ENCODE data around the gene LLGL1.

LLGL1 gene

DNA sequence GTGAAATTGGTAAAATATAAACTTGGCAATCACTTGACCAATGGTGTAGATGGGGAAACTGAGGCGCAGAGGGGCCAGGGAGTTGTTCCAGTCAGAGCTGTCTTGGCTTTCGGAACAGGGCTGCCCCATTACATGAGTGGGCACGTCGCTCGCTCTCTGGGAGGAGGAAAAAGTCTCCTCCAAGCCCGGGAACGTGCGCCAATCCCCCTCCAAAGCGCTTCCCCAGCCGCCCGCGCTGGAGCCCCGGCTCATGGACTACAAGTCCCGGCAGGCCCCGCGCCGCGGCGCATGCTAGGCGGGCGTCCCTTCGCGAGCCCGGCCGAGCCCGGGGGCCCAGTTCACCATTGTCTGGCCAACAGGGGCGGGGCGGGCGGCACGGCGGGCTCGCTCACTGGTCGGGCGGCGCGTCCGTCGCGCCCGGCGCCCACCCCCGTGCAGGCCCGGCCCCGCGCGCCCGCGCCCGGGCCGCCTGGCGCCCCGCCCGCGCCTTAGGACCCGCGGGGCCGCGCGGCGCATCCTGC is at the start of gene LLGL1:
Gene LLGL1 (plus strand): TSS at position 515 of the 521 bp plus-strand sequence. CDS start 48 bp downstream, outside the sequence.
- peak; percentile 97 for DNase-seq (ENCODE audit: low spot score)

DNA sequence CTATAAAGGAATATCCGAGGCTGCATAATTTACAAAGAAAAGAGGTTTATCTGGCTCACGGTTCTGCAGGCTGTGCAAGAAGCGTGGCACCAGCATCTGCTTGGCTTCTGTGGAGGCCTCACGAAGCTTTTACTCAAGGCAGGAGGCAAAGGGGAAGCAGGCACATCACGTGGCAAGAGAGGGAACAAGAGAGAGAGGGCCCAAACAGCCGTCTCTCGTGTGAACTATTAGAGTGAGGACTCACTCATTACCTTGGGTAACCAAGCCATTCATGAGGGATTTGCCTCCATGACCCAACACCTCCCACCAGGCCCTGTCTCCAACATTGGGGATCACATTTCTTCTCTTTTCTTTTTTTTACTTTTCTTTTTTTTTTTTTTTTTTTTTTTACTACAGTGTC is 49.3 kb upstream of the LLGL1 start:
- no peak for DNase-seq (ENCODE audit: low spot score)

DNA sequence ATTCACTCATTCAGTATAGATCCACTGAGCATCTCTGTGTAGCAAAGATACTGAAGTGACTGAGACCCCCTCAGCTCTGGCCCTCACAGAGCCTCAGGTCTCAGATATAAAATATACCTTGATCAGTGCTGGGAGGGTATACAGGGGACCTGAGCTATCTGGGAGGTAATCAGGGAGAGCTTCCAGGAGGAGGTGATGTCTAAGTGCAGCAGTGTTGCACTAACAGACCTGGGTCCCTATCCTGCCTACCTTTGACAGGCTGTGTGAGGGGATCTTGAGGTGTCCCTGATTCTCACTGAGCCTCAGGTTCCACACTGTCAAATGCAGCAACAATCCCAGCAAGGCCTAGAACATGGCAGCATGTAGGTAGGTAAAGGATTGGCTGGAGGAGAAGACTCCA is 48.3 kb upstream of the LLGL1 start:
- DNase-seq (ENCODE audit: low spot score), result no peak

DNA sequence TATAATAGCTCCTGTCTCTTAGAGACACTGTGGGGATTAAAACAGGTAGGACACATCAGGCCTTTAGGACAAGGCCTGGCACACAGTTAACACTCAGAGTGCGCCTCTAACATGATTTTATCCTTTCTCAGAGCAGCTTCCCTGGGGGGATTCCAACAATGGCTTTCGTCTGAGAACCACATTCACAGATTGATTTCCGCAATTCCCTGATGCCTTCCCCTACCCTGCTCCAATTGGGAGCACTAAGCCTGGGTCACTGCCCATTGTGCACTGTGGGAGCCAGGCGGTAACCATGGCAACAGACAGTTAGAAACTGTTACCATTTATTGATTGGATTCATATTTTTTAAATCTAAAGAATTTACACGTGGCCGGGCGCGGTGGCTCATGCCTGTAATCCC is 47.7 kb upstream of the LLGL1 start:
- no peak for DNase-seq (ENCODE audit: low spot score)

DNA sequence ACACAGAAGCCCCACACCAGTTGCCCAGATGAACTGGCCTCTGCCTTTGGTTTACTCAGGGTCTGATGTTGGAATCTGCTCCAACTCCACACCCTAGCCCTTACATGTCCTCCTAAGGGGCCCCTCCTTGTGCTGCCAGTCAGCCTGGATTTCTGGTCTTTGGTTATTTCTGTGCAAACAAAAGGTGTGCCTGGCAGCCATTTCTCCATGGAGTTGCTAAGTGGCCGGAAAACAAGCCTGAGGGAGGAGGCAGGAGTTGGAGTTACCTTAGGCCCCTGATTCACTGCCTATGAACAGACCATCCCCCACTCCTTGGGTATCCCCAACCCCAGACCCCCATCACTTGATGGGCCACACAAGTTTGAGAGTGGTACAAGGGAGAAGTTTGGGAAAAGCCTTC is 46.2 kb upstream of the LLGL1 start:
- DNase-seq (ENCODE audit: low spot score), result no peak

DNA sequence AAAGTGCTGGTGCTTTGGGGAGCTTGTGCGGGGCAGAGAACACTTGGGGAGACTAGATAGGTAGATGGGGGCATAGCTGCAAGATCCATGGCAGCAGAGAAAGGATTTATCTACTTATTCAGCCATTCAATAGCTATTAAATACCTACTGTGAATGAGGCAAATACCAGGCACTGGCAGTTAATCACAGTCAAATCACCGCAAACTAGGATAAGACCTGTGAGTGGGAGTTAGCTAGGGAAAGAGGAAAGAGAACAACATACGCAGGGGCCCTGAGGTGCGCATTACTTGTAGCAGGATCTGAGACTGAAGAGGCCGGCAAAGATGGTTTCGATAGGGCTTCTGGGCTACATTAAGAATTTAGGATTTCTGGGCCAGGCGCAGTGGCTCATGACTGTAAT is 45.6 kb upstream of the LLGL1 start:
- DNase-seq (ENCODE audit: low spot score), result no peak

DNA sequence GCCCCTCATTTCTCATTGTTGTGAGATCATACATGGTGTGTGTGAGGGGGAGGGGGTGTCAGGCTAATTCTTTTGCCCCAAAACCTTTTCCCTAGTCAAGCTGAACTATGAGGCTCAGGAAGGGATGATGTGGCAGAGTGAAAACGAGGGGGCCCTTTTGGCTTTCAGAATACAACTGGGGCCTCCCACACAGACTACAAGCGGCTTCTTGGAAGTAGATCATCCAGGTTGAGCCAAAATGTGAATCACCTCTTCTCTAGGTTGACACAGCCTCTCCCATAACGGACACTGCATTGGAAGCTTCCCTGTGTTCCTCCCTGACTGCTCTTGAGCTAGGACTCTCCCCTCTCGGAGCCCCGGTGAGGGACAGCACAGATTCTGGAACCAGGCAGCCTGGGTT is 44.1 kb upstream of the LLGL1 start:
- DNase-seq (ENCODE audit: low spot score), result no peak

DNA sequence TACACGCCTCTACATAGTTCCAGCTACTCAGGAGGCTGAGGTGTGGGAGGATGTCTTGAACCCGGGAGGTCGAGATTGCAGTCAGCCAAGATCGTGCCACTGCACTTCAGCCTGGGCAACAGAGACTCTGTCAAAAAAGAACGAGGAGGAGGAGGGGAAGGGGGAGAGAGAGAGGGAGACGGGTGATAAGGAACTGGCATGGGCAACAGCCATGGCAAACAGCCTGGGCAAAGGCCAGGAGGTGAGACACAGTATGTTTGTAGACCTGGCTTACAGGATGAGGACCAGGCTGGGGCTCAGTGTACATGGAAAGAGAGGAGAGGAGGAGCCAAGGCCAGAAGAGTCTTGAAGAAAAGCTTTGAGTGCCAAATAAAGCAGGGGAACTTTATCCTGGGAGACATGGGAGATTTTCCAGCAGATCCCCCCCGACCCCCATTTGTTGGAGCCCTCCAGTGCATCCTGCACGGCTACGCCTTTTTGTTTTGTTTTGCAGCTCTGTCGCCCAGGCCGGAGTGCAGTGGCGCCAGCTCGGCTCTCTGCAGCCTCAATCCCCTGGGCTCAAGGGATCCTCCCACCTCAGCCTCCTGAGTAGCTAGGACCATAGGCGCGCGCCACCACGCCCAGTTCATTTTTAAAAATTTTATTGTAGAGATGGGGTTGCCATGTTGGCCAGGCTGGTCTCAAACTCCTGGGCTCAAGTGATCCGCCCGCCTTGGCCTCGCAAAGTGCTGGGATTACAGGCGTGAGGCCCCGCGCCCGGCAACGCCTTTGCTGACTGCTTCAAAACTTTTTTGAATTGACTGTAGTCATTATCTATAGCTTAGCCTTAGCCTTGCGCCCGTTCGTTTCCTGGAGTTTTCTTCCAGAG is 43.1 kb upstream of the LLGL1 start:
- DNase-seq (ENCODE audit: low spot score), result no peak

DNA sequence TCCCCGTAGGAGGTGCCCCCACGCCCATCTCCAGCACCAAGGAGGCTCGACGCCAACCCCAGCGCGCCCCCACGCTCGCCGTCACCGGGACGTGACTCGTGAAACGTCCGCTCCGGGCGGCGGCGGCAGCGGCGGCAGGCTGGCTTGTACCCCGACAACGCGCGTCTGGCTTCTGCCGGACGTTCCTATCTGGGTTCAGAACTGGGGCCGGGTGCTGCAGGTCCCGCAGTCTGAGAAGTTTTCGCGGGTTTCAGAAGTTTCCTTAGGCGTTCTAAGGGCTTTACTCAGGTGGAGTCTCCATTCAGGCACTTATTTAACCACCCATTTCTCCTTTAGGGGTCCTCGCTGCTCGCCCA is 42.5 kb upstream of the LLGL1 start:
- DNase-seq (ENCODE audit: low spot score), result peak; percentile 68

DNA sequence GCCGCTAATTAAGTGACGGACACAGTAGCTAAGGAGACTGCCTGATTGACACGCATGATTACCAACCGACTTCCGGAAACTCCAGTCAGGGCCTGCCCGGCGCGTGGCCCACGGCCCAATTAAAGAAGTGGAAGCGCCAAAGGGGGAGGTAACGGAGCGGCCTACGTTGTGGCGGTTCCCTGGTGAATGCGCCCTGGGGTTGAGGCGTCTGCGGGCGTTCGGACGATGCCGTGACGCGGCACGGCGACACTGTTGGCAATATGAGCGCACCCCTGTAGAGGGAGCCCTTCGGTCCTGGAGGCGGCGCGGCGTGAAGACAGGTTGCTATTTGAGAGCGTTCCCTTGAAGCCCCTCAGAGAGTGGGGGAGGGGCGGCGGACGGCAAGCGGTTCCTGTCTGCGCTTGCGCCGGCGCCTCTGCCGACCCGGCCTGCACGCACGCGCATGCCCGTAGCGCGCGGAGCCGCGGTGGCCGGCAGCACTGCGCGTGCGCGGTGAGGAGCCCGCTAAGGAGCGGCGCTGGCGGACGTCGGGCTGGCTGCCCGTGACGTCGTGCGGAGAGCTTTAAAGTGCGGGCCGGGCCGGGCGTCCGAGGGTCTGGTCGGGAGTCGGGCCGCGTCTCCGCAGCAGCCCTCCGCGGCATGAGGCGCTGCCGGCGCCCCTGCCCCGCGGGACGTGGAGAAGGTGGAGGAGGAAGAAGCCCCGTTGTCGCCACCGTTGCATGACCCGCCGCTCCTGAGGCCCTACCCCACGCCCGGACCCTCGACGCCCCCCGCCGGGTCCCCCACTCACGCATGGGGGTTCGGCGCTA is 41.9 kb upstream of the LLGL1 start, which contains the start of gene ALKBH5:
Gene ALKBH5 (plus strand): TSS at position 495 of the 809 bp plus-strand sequence. CDS start 416 bp downstream, outside the sequence.
- DNase-seq (ENCODE audit: low spot score), result peak; percentile 99

DNA sequence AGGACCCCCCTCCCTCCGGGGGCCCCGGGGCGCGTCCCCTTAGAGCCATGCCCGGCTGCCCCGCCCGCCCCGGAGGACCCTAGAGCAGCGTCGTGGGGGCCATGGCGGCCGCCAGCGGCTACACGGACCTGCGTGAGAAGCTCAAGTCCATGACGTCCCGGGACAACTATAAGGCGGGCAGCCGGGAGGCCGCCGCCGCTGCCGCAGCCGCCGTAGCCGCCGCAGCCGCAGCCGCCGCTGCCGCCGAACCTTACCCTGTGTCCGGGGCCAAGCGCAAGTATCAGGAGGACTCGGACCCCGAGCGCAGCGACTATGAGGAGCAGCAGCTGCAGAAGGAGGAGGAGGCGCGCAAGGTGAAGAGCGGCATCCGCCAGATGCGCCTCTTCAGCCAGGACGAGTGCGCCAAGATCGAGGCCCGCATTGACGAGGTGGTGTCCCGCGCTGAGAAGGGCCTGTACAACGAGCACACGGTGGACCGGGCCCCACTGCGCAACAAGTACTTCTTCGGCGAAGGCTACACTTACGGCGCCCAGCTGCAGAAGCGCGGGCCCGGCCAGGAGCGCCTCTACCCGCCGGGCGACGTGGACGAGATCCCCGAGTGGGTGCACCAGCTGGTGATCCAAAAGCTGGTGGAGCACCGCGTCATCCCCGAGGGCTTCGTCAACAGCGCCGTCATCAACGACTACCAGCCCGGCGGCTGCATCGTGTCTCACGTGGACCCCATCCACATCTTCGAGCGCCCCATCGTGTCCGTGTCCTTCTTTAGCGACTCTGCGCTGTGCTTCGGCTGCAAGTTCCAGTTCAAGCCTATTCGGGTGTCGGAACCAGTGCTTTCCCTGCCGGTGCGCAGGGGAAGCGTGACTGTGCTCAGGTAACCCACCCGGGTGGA is 41.0 kb upstream of the LLGL1 start:
- no peak for DNase-seq (ENCODE audit: low spot score)

DNA sequence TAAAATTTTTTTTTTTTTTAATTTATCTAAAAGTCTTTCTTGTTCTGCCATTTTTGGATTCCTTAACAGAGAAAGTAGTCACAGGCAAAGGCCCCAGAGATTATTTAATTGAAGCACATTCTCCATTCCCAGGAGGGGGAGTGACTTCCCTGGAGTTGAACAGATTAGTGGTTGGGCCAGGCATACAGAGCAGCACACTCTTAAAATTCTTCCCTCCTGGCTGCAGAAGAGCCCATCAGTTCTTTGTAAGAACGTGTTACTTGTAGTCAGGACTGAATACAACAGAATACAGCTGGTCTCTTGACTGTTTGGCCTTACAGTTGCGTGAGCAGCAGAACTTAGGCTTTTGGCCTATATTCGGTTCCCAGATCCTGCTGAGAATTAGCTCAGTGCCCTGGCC is 40.0 kb upstream of the LLGL1 start:
- no peak for DNase-seq (ENCODE audit: low spot score)

DNA sequence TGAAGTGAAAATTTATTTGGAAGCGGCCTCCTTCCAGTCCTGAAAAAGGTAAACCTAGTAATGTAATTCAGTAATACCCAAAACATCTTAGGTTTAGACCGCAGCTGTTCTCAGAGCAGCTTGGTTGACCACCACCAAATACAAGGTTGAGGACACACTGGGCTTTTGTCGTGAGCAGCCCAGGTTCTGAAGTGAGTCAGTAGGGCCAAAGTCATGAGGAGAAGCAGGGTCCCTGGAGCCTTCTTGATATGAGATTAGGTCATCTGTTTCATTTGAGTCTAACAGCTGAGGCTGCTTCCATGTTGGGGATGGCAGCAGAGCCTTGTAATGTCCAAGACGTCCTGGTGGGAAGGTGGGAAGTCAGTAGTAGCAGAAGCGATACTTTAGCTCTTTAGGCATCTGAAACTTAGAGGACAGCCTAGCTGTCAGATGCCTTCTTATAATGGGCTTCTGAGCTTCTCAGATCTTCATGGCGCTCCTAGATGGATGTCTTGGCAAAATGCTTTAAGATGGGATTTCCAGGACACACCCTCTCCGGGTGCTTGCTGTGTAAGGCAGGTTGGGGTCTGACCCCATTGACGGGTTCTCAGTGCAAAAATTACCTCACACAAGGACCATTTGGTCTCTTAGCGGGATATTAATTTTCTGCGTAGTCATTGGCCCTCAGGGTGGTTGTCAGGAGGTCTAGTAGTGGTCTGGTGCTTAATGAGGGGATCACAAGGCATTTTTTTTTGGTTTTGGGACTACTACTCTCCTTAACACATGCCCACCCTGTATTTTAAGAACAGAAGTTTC is 39.4 kb upstream of the LLGL1 start:
- DNase-seq (ENCODE audit: low spot score), result no peak

DNA sequence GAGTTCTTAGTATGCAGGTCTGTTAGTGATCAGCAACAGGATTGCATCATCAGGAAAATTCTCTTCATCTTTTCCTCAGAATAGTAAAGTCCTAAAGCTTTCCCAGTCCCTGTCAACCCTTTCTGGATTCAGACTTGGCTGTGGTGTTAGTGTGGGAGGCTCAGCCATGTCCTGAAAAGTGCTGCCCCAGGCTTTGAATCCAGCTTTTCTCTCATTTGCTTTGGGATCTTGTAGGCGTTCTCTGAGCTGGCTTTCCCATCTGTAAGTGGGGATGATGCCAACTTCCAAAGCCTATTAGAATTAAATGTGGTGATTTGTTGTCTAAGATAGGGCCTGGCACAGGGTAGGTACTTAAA is 38.8 kb upstream of the LLGL1 start:
- DNase-seq (ENCODE audit: low spot score), result peak; percentile 45

DNA sequence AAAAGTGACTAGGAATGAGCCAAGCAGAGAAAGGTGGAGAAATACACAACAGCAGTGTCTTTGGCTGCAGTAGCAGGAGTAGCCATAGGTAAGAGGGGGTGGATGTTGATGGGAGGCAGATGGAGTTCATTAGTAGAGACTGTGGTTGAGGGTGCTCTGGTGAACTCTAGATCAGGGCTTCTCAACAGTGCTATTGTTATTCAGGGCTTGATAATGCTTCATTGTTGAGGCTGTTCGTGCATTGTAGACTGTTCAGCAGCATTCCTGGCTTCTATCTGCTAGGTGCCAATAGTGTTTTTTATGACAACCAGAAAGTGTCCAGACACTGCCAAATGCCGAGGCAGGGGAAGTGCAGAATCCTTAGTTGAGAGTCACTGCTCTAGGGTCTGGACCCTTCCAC is 38.2 kb upstream of the LLGL1 start:
- DNase-seq (ENCODE audit: low spot score), result no peak

DNA sequence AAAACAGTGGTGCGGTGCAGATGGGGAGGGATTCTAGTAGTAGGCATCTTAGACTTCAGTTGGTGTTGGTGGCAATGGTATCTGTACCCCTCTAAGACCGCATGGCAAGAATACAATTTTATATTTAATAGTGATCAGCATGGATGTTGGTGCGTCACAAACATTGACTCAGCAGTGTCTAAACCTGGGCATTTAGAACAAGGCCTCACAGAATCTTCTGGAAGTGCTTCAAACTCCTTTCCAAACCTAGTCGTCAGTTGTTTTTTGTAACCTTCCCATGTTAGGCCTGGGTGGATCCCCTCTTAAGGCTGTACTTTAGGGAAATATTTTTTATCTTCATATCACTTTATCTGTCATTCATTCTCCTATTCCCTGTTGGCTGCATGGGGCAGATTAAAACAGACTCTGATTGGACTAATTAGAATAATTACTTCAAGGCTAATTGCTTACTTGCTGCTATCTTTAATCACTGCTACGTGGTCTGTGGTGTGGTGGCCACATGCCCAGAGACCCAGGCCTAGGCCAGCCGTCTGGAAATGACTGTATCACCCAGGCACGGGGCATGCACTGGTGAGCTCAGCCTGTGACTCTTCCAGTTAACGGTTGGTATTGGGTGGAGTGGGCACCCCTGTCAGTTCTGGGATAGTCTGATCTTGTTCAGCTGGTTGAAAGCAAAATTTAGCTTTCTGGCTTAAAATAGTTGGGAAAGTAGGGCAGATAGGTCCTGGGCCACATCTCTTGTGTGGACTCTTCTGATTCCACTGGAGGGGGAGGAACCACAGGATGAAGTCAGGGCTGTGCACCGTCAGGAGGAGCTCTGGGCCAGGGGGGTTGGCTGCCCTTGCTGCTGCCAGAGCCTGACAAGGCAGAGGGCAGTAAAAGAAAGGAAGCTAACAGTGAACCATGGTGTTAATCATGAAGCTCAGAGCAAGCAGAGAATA is 37.3 kb upstream of the LLGL1 start:
- DNase-seq (ENCODE audit: low spot score), result no peak

DNA sequence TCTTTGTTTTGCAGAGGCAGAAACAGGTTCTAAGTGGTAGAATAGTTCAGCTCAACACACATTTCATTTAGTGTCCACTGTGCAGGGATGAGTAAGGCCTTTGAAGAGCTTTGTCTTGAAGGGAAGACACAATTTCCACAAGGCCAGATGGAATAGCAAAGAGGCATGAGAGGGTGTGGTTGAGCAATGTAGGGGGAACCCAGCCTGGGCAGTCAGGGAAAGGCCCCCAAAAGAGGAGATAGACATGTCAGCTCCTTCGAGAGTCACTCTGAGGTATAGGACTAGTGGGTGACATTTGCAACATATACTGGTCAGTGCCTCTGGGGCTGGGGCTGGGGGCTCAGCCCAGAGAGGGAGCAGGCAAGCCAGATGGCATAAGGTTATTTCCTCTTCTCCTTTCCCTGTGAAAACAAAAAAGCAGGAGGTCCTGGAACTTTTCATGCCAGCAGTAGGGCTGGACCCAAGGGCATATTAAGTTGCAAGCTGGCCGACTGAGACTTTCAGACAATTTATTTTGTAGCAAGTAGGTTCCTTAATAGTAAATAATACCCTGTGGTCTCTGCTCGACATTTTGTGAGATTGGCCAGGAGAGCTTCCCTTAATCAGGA is 34.7 kb upstream of the LLGL1 start:
- no peak for DNase-seq (ENCODE audit: low spot score)

DNA sequence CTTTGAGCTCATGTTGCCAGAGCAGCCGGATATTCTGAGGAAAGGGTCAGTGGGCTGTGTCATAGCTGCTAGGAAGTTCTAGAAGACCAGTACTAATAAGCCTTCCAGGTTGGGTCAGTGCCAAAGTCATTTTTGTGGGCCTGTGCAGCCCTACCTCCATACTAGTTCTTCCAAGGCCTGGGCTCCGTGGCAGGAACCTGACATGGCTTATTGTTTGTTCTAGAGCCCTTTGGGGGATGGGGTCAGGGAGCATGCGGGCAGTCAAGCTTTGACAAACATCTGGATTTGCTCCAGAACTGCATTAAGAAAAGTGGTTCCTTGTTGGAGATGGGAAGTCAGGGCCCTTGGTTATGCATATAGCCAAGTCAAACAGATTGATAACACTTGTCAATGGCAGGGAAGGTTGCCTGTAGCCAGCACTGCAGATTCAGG is 34.2 kb upstream of the LLGL1 start:
- no peak for DNase-seq (ENCODE audit: low spot score)

DNA sequence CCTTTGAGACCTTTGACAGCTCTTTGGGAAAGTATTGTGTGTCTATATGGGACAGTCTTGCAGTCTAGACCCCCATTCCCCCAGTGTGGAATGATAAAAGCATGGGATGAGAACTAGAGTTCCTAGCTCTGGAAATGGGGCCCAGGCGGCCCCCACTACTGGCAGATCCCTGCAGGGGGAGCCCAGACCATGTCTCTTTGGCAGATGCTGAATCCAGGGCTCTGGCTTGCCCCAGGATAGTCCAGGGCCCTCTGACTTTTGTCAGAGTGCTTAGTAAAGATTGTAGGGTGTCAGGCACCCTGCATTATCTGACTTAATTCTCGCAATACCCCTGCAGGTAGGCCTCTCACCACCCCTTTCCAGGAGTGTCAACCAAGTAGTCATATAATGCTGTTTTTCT is 33.5 kb upstream of the LLGL1 start:
- no peak for DNase-seq (ENCODE audit: low spot score)

DNA sequence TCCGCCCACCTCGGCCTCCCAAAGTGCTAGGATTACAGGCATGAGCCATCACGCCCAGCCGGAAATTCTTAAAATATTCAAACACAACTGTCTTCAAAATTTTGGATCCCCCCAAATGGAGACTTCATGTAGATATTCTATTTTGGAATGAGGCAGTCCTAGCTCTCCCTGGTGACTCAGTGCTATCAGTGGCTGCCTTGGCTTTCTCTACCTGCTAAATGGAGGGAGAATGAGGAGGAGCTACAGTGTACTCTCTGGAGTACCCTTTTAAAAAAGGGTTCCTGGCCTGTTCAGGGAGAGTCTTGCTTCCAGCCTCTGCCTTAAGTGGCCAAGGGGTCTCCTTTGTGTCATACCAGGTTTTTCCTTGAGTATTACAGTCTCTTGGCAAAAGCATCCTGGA is 31.0 kb upstream of the LLGL1 start:
- DNase-seq (ENCODE audit: low spot score), result no peak

Data from COLO829 (cell line).